Mesothelial cell of epicardium (in vitro differentiated cells): ENCODE data around the gene KPNA4. TPM values are rescaled to one million over a fixed set of nuclear protein-coding genes. Genes with fewer than 3 reads are reported as not detected.
"Not testable (repeated sequence)": the region's sequence is repeated elsewhere in the genome, so short reads cannot be mapped to it uniquely, and the experiment has no call there.

Experiments
- DNase-seq, 2 experiments: peaks; one replicate each; pipeline ENCODE4 v3.0.0; 2021; ENCODE audit warnings: low spot score in 2 of 2; ENCODE audit not compliant: unreplicated experiment in 2 of 2
- H3K27ac Mint-ChIP-seq: 2 replicates; pipeline ENCODE4 v1.8.0; 2021; ENCODE audit warnings: mixed read lengths
- H3K27me3 Mint-ChIP-seq: 2 replicates; pipeline ENCODE4 v1.8.0; 2021; ENCODE audit warnings: low read depth, mixed read lengths
- H3K36me3 Mint-ChIP-seq: 2 replicates; pipeline ENCODE4 v1.8.0; 2021; ENCODE audit warnings: mixed read lengths
- H3K4me1 Mint-ChIP-seq: 2 replicates; pipeline ENCODE4 v1.8.0; 2021; ENCODE audit warnings: mixed read lengths
- H3K4me3 Mint-ChIP-seq: 2 replicates; pipeline ENCODE4 v1.8.0; 2021; ENCODE audit warnings: mild to moderate bottlenecking, moderate library complexity, mixed read lengths
- H3K9me3 Mint-ChIP-seq: 2 replicates; pipeline ENCODE4 v1.8.0; 2021; ENCODE audit warnings: mixed read lengths
- CTCF ChIP-seq: fragments of 200-600 bp; sonication (generic); IDR thresholded peaks from one replicate; pipeline ENCODE4 v1.5.0; 2021; ENCODE audit warnings: antibody characterized with exemption; ENCODE audit not compliant: unreplicated experiment
- total RNA-seq: library from RNA; stranded (reverse); gene quantifications from 3 replicates; pipeline ENCODE4 v1.2.1, GENCODE V29; 2021

Gene KPNA4
- total RNA-seq, 1 donor from 2014 or later = 61.1 TPM

- Mint-ChIP-seq H3K9me3 (peaks cover 18% of the 10 kb centered on the region), H3K36me3 (no peaks in the 10 kb centered on the region), H3K4me1 (no peaks in the 10 kb centered on the region), H3K27ac (no peak overlapping the region), H3K27me3 (peaks cover 3% of the 10 kb centered on the region), H3K4me3 (no peak overlapping the region)
- DNase-seq = no peak
- no peak for TF ChIP-seq CTCF
Observed at GRCh38 chr3:160577093-160577492, 11.7 kb upstream of the KPNA4 start.

- no peak for TF ChIP-seq CTCF
- H3K4me3 Mint-ChIP-seq = no peak overlapping the region
- no peak for DNase-seq
- no peaks in the 10 kb centered on the region for H3K4me1 Mint-ChIP-seq
- peaks cover 3% of the 10 kb centered on the region for H3K27me3 Mint-ChIP-seq
- peaks cover 13% of the 10 kb centered on the region for H3K9me3 Mint-ChIP-seq
- H3K27ac Mint-ChIP-seq = no peak overlapping the region
- H3K36me3 Mint-ChIP-seq = no peaks in the 10 kb centered on the region
Observed at GRCh38 chr3:160576621-160577020, 11.2 kb upstream of the KPNA4 start.

GRCh38 chr3:160575589-160575988 lies 10.2 kb upstream of the KPNA4 start:
- Mint-ChIP-seq H3K4me1 (no peaks in the 10 kb centered on the region), H3K27me3 (peaks cover 3% of the 10 kb centered on the region), H3K9me3 (peaks cover 6% of the 10 kb centered on the region), H3K4me3 (no peak overlapping the region), H3K27ac (no peak overlapping the region), H3K36me3 (no peaks in the 10 kb centered on the region)
- TF ChIP-seq CTCF = no peak
- DNase-seq = no peak

- Mint-ChIP-seq H3K9me3 (peaks cover 3% of the 10 kb centered on the region), H3K4me3 (no peak overlapping the region), H3K27me3 (peaks cover 3% of the 10 kb centered on the region)
Observed at GRCh38 chr3:160574636-160575035, 9.3 kb upstream of the KPNA4 start.

GRCh38 chr3:160573955-160574525 lies 8.7 kb upstream of the KPNA4 start:
- not testable (repeated sequence) for H3K27ac Mint-ChIP-seq, DNase-seq, H3K36me3 Mint-ChIP-seq, H3K9me3 Mint-ChIP-seq, H3K4me3 Mint-ChIP-seq, H3K4me1 Mint-ChIP-seq, H3K27me3 Mint-ChIP-seq

More at GRCh38 chr3:160574636-160575035, 9.3 kb upstream of the KPNA4 start:
- no peak overlapping the region for H3K27ac Mint-ChIP-seq
- no peaks in the 10 kb centered on the region for H3K36me3 Mint-ChIP-seq
- H3K4me1 Mint-ChIP-seq = no peaks in the 10 kb centered on the region
- no peak for DNase-seq
- TF ChIP-seq CTCF = no peak

- Mint-ChIP-seq H3K4me1 (peaks cover 14% of the 10 kb centered on the region), H3K36me3 (peaks cover 6% of the 10 kb centered on the region), H3K27ac (no peak overlapping the region), H3K27me3 (no peaks in the 10 kb centered on the region), H3K9me3 (peaks cover 3% of the 10 kb centered on the region), H3K4me3 (no peak overlapping the region)
- TF ChIP-seq CTCF = no peak
- DNase-seq = no peak
Observed at GRCh38 chr3:160569894-160570652, 4.7 kb upstream of the KPNA4 start.
